HG03469 (cell line): ENCODE measurements around the gene NFKB1.

Experiments used
- ATAC-seq: cut with Tn5 transposase; IDR thresholded peaks from one replicate; pipeline ENCODE4 v1.9.1; 2021; ENCODE audit warnings: mild to moderate bottlenecking, moderate library complexity, moderate number of reproducible peaks; ENCODE audit not compliant: unreplicated experiment

NFKB1 gene

DNA sequence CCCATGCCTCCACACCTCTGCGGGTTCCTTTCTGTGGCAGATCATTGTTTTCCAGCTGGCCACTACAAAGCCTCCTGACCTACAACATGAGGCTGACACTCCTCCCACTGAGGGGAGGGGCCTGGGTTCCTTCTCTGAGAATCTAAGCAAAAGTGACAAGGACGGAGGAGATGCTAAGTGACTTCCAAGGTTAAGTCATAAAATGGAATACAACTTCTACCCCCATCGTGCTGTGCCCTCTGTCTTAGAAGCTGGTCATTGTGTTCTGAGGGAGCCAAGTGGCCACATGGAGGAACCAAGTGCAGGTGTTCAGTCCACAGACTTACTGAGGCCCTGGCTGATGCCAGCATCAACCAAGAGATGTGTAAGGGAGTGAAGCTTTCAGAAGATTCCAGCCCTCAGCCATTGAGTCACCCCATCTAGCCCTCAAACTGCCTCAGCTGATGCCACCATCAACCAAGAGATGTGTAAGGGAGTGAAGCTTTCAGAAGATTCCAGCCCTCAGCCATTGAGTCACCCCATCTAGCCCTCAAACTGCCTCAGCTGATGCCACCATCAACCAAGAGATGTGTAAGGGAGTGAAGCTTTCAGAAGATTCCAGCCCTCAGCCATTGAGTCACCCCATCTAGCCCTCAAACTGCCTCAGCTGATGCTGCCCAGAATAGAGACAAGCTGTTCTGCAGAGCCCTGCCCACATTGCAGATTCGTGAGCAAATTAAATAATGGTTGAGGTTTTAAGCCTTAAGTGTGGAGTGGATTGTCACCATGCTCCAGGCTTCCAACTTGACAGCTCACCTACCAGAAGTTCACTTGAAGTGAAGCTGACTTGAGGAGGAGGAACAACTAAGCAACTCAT is 118.8 kb downstream of the NFKB1 start:
- ATAC-seq: peak; percentile 6

DNA sequence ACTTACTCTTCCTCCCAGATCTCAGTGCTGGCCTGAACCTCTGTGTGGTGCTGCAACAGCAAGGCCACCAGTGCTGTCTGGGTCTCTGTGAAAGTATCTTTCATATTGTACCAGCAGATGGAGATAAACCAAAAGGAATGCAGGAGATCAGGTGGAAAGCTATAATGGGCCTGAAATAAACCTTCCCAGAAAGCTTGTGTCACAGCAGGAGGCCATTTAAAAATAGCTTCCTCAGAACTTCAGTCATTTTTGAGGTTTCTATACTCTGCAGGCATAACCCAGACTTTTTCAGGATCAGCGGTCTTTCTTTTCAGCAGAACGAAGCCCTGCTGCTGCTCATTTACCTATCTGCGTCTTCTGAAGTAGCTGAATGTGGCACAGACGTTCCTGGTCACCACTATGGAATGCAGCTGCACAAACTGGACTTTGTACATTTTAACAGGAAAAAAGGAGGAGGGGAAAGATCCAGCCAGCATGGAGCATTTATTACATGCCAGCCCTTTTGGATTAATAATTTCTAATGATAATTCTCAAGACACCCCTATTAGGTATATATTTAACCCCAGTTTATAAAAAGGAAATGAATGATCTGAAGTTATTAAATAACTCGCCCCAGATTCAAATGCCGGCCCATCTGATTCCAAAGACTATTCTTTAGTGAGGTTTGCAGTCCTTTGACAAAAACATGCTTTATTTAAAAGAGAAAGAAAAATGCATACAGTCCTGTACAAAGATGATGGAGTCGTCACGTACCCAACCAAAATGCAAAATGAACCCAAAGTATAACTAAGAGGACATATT is 119.7 kb downstream of the NFKB1 start:
- peak; percentile 57 for ATAC-seq

DNA sequence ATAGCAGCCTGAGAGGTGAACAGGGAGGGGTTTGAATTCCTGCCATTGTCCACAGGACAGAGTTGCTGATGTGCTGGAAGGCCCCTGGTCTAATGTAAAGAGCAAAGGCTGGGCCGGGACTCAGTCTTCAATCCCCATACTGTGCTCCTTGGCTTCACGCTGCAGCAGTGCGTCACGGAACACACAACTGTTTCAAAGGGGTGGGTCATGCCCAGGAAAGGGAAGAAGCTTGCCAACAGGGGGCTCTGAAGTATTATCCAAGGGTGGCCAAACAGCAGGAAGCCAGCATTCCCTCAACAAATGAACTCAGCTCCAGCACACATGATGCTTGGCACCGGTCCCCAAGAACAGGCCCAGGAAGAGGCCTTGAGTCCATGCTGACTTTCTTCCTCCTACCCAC is 122.5 kb downstream of the NFKB1 start:
- no peak for ATAC-seq

DNA sequence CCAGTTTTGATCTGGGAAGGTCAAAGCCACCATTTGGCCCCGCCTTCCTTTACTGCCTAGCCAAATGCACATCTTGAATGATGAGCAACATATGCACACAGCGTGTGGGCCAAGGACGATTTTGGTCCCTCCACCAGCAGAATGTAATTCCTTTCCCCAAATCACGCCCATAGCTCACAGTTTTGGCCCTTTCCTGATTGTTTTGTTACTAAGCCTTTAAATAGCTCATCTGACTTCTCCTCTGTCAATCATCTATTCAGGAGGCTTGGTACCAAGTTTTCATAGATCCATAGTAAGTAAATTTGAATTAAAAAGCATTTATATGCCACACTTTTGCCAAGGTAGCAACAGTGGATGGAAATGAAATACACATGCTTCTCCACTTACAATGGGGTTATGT is 123.3 kb downstream of the NFKB1 start:
- no peak for ATAC-seq

DNA sequence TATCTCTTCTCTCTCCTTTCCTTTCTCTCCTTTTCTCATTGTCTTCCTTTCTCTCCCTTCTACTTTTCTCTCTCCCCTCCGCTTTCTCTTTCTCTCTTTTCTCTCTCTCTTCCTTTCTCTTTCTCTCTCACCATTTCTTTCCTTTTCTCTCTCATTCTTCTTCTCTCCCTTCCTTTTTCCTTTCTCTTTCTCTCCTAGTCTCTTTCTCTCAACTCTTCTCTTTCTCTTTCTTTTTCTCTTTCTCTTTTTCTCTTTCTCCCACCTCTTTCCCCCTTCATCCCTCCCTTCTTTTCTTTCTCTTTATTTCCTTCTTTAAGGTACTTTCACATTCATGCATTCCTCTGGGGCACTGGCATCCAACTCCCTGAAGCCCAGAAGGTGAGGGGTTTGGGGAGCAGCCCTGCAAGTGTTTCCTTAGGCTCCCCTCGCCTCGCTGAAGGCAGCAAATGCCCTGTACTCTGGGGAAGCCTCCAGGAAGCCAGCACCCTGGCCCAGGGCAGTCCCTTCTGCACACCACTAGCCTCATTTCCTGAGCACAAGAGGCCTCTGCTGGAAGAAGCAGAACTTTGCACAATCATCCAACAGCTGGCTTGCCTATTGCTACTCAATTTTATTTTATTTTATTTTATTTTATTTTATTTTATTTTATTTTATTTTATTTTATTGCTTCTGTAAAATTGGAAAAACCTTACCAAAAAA is 124.2 kb downstream of the NFKB1 start:
- peak; percentile 86 for ATAC-seq

DNA sequence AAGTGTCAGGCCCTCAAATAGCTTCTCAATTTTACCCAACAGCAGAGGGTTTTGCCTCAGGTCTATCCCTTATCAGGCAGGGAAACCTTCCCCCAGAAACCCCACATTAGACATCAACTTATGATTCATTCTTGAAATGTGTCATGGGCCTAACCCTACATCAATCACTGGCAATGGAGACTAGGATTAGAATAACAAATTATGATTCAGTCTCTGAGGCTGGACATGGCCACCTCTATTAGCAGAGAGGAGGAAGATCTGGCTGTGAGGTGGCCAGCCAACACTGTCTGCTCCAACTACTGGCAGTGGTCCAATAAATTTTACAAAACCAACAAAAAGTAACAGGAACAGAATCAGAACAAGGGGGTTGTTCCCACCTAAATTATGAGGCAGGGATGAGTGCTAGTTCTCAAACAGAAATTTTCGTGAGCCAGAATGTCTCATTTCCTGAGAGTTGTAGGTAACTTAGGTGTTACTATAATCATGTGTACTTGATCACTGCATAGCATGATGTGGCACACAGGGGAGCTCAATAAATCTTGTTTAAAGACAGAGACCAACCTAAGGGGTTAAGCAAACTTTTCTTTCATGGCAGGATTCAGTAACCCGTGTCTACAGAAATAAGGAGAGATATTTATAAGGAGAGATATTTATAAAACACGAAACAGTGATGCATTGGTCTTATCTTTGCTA is 126.8 kb downstream of the NFKB1 start:
- no peak for ATAC-seq

DNA sequence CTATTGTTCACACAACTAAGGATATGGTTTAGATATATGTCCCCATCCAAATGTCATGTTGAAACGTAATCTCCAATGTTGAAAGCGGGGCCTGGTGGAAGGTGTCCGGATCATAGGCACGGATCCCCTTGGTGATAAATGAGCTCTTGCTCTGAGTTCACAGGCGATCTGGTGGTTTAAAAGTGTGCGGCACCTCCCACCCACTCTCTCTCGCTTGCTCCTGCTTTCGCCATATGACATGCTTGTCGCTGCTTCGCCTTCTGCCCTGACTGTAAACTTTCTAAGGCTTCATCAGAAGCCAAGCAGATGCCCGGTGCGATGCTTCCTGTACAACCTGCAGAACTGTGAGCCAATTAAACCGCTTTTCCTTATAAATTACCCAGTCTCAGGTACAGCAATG is 128.5 kb downstream of the NFKB1 start:
- no peak for ATAC-seq

DNA sequence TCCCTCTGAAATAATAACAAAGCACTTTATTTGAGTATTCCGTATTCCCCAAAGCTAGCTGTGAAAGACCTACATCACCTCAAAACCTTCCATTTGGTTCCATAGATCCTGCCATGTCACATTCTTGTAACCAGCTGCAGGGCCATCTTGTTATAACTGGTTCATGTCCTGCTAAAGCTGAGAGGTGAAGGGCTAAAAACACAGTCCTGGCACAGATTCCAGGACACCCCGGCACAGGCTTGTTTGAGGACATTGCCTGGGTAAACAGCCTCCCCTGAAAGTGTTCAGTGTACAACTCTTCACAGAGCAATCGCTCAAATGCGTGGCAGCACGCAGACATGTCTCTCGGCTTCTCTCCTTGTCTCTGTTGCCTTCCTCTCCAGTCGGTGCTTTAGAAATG is 130.5 kb downstream of the NFKB1 start:
- no peak for ATAC-seq

DNA sequence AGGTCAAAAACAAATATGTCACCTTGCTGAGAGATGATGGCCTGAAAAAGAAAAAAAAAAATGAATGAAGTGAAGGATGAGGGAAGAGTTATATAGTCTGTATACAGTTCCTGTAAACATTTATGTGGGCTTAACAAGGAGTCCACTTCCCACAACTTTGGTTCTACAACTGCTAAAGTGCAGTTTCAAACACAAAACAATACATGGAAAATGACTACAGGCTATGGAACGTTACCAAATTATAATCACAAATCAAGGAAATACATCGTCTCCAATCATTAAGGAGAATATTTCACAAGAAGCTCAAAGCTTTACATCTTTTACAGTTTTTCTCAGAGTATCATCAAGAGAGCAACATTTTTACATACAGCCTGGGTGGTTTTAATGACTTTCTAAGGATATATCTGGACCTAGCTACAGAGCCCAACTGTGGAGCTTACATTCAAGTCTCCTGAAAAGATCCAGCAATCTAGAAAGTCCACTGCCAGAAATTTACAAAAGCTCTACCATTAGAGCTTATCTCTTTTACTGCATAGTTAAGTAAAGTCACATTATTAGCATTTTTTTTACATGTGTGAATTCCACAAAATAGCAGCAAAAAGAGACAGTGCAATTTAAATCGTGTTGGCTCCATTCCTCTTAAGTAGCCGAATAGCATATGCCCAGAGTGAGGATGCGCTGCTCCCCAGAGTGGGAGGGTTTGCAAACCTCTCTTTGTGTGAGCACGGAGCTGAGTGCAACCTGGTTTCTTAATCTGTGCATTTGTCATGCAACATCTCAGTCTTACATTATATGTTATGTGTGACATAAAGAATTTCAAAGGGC is 131.3 kb downstream of the NFKB1 start:
- ATAC-seq: no peak

DNA sequence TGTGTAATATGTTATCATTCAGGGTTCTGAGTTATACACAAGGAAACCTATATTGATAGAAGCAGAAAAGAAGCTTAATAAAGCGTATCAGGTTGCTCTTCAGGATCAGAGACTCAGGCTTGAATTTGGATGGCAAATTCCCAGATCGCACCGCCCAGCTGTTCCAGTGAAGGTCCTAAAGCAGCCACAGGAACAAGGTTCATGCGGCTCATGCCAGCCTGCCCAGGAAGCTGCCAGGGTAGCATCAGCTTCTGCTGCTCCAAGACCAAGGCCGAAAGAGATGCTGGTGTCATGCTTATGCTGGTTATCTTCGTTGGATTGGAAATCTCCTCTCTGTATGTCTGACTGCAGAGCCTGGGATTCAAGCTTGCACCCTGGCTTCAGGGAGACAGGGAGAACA is 131.9 kb downstream of the NFKB1 start:
- no peak for ATAC-seq

DNA sequence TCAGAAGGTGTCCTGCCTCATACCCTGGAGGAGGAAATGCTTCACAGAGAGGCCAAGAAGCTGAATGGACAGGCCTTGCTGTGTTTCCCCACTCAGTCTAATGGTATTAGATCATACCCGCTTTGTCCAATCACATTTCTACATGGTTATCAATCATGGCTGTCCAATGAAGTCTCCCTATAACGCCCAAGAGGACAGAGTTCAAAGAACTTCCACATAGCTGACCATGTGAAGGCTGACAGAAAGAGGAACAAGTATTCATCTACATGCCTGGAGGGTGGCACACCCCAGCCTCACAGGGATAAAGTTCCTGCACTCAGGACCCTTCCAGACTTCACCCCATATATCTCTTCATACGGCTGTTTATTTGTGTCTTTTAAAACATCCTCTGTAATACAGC is 136.2 kb downstream of the NFKB1 start:
- no peak for ATAC-seq

DNA sequence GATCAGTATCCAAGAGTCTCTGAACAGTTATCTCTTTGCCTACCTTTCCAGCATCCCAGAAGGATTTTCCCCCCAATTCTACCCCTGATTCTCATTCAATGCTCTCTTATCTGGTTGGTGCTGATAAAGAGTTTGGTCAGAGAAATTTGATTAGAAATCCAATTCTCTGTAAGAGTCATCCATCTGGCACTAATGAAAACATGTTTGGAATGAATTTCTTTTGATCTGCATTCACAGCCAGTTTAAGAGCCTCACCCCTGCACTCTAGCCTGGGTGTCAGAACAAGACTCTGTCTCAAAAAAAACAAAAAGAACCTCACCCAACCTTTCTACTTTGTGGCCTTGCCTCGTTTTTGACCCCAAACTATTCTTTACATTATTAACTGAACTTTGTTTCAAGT is 137.5 kb downstream of the NFKB1 start:
- no peak for ATAC-seq

DNA sequence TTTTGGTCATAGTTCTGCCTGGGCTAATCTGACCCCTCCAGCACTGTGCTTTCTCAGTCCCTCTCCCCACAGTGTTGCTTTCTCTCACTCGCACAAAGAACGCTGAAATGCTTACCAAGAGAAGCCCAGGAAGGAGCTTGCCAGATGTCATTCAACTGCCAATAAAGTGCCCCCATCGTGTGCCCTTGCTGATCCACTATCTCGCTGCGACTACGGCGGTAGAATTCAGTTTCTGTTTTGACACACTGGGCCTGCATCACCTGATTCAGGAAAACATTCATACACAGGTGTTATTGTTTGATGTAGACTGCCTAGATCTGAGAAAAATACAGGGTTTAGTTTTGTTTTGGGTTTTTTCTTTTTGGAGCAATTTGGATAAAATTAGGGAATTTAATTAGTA is 138.4 kb downstream of the NFKB1 start:
- no peak for ATAC-seq

DNA sequence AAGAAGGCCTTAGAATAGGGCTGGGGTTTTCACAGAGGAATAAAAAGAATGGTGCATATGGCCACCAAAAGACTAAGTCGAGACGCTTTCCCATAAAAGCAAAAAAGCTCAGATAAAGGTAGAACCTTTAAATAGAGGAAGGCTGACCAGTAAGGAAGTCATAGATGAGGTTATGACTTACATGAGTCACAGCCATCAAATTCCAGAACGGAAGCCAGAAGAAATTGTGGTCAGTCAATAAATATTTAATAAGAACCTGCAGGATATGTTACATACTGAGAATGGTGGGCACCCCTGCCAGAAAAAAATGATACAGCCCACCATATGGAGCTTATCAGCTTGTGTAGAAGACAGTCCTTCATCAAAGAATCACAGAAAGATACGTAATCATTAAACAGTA is 139.5 kb downstream of the NFKB1 start:
- no peak for ATAC-seq

DNA sequence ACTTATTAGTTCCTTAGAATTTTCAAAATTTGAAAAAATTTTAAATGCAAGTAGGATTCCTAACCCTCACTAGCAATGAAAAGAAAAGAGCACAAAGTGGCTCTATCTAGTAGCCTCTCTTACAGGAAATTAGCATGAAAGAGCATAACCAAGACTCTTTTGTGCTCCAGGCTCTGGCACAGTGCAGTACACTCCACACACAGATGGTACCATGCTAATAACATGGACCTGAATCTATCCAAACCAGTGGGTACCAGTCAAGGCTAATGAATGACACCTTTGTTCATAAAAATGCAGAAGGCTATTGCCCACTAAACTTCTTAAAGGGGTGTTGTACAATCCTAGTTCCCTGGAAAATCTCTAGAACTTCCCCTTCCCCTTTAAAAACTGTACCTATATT is 140.6 kb downstream of the NFKB1 start:
- no peak for ATAC-seq

DNA sequence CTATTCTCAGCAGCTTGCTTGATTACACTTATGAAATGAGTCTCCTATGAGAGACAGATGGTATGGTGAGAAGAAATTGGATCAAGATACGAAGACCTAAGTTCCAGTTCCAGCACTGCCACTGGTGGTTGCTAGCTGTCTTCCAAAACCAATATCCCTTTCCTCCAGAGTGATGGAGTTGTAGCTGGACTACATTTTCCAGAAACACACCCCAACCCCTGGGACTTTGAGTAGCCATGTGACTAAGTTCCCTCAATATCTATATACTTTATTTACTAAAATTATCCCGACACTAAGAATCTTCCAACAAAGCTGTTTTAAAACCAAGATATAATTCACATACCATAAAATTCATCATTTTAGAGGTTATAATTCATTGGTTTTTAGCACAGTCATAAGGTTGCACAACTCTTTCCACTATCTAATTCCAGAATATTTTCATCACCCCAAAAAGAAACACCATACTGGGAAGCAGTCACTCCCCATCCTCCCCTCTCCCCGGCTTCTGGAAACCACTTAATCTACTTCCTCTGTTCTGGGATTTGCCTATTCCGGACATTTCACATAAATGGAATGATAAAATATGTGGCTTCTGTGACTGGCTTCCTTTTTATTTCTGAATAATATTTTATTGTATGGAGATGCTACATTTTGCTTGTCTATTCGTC is 141.6 kb downstream of the NFKB1 start:
- no peak for ATAC-seq

DNA sequence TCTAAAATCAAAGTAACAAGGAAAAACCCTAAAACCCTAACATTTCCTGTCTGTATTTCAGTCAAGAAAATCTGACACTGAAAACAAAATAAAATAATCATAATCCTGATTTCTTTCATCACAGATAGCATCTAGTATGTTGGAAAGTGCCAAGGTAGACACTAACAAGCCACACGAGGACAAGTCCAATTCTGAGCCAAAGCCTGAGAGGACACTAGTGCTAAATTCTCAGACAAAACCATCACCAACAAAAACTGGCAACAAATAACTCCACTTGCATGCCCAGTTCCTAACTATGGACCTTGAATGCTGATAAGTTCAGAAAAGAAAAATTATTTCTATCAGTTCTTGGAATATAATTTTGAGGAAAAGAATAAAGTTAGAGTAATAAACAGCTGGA is 146.0 kb downstream of the NFKB1 start:
- no peak for ATAC-seq

DNA sequence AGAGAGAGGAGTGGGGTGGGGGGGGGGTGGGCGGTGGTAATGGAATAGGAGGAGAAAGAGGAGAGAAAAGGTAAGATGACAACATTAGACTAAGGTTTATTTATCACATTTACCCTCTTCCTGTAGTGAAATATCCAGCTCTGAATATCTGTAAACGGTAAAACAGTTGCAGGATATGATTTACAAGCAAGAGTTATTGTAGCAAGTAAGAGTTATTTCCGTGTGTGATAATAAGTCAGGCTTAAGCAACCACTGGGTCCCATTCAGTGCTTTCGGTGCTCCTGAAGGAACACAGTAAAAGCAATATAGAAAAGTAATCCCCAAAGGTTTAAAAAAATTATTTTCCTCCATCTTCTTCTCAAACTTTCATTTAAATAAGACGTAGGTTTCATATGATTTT is 156.0 kb downstream of the NFKB1 start:
- ATAC-seq: no peak

DNA sequence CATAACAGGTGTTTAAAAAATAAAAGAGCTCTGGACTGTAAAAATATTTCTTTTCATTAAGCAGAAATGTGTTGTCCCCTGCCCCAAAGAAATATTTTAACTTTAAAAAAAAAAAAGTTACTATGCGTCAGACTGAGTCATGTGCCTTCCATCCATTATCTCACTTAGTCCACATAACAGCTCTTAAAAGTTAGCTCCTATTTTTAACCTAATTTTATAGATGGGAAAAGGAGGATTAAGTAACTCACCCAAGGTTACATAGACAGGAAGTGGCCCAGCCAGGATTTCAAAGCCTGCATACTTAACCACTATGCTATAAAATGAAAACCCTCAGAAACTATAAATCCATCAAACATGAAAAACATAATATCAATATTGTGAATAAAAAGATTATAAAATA is 161.9 kb downstream of the NFKB1 start:
- ATAC-seq: no peak

DNA sequence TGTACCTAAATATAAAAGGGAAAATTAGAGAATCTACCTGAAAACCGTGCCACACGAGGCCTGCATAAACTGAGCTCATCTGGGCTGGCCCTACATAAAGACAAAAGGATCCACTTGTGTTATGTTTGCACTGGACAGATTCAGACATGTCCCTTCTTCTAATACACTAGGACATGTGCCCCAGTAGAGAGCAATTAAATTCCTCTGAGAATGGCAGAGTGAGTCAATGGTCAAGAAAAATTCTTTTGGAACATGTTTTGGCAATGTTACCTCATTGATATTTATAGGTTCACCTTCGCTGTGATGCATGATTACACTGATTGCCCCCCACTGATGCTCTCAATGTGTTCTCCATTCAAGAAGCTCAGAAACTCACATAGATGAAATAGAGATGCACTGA is 164.4 kb downstream of the NFKB1 start:
- no peak for ATAC-seq
